Measurements from ENCODE around the gene TAMALIN. TPM values are rescaled to one million over a fixed set of nuclear protein-coding genes. Genes with fewer than 3 reads are reported as not detected.

The TAMALIN gene
- total RNA-seq, 2 donors from 2014 or later = 16.5 to 38.6 TPM

GRCh38 chr12:52032804-52033445 is 26.2 kb downstream of the TAMALIN start:
- no peaks in the 10 kb centered on the region for H3K36me3 ChIP-seq
- peak overlapping the region; percentile 94 to 97 for H3K27ac ChIP-seq
- peaks cover 5% of the 10 kb centered on the region for H3K4me1 ChIP-seq (replicated peaks)
- TF ChIP-seq POLR2AphosphoS5 (IDR thresholded peaks at IDR 0.05) (peak; percentile 99), POLR2A (IDR thresholded peaks at IDR 0.05) (peak; percentile 93), CTCF (IDR thresholded peaks at IDR 0.05) (peak in 1 of 4 experiments; percentile 8)
- under 1% methylated on average over 38 of the region's 48 CpGs for WGBS
- H3K9me3 ChIP-seq = no peaks in the 10 kb centered on the region
- DNase-seq (ENCODE audit: low spot score) = peak; percentile 99
- intact Hi-C loops (cut with DNase I) = loop anchor here (2.0 kb wide), 1 partner anchor 18 kb away; the partner anchor contains the start of gene NR4A1
- peak overlapping the region; percentile 18 to 33 for H3K4me3 ChIP-seq
- no peaks in the 10 kb centered on the region for H3K27me3 ChIP-seq (replicated peaks; ENCODE audit: insufficient read depth)

- DNase-seq (ENCODE audit: low spot score) = no peak
- intact Hi-C loops (cut with DNase I) = loop anchor here (2.0 kb wide), 1 partner anchor 17 kb away; the partner anchor contains the start of gene NR4A1
These were observed 26.8 kb downstream of the TAMALIN start for GRCh38 chr12:52033446-52034140.

GRCh38 chr12:52035190-52035589 is 28.4 kb downstream of the TAMALIN start:
- peaks cover 5% of the 10 kb centered on the region for H3K4me1 ChIP-seq (replicated peaks)
- no peak for TF ChIP-seq POLR2AphosphoS5 (IDR thresholded peaks at IDR 0.05)
- TF ChIP-seq POLR2A (IDR thresholded peaks at IDR 0.05) = no peak
- TF ChIP-seq CTCF (IDR thresholded peaks at IDR 0.05) = no peak
- WGBS = 88% methylated on average over 4 of the region's 4 CpGs
- no peak for DNase-seq (ENCODE audit: low spot score)
- no peaks in the 10 kb centered on the region for H3K36me3 ChIP-seq
- no peak overlapping the region for H3K4me3 ChIP-seq
- H3K27me3 ChIP-seq (replicated peaks; ENCODE audit: insufficient read depth) = no peaks in the 10 kb centered on the region
- H3K27ac ChIP-seq = peak overlapping the region; percentile 92 to 97
- intact Hi-C loops (cut with DNase I) = no loop called here
- no peaks in the 10 kb centered on the region for H3K9me3 ChIP-seq

More at GRCh38 chr12:52033446-52034140, 26.8 kb downstream of the TAMALIN start:
- Histone ChIP-seq H3K27me3 (replicated peaks; ENCODE audit: insufficient read depth) (no peaks in the 10 kb centered on the region), H3K27ac (peak overlapping the region; percentile 94 to 97), H3K9me3 (no peaks in the 10 kb centered on the region), H3K4me1 (replicated peaks) (peaks cover 5% of the 10 kb centered on the region), H3K36me3 (no peaks in the 10 kb centered on the region), H3K4me3 (peak overlapping the region; percentile 18 to 33)
- 68% methylated on average over 13 of the region's 13 CpGs for WGBS
- TF ChIP-seq POLR2AphosphoS5 (IDR thresholded peaks at IDR 0.05) (no peak), CTCF (IDR thresholded peaks at IDR 0.05) (no peak), POLR2A (IDR thresholded peaks at IDR 0.05) (no peak)

GRCh38 chr12:52035926-52036325 is 29.2 kb downstream of the TAMALIN start:
- H3K4me1 ChIP-seq (replicated peaks) = peaks cover 5% of the 10 kb centered on the region
- no peak overlapping the region for H3K4me3 ChIP-seq
- WGBS = 86% methylated on average over 2 of the region's 2 CpGs
- no peaks in the 10 kb centered on the region for H3K36me3 ChIP-seq
- intact Hi-C loops (cut with DNase I) = no loop called here
- no peaks in the 10 kb centered on the region for H3K27me3 ChIP-seq (replicated peaks; ENCODE audit: insufficient read depth)
- no peak for TF ChIP-seq CTCF (IDR thresholded peaks at IDR 0.05)
- H3K9me3 ChIP-seq = no peaks in the 10 kb centered on the region
- peak overlapping the region; percentile 92 to 97 for H3K27ac ChIP-seq
- no peak for DNase-seq (ENCODE audit: low spot score)

Measured in prostate gland (tissue), 2 donors.